Activated naive CD8-positive, alpha-beta T cell (primary cell): Measurements from ENCODE around the gene ZNF213.
"Not testable (repeated sequence)": the region's sequence is repeated elsewhere in the genome, so short reads cannot be mapped to it uniquely, and the experiment has no call there.

Experiments used
- H3K27ac Mint-ChIP-seq: one replicate; pipeline ENCODE4 v1.8.0; 2021; ENCODE audit warnings: mixed read lengths
- H3K27me3 Mint-ChIP-seq: one replicate; pipeline ENCODE4 v1.8.0; 2021; ENCODE audit warnings: mixed read lengths
- H3K36me3 Mint-ChIP-seq: one replicate; pipeline ENCODE4 v1.8.0; 2021; ENCODE audit warnings: mixed read lengths
- H3K4me1 Mint-ChIP-seq: one replicate; pipeline ENCODE4 v1.8.0; 2021; ENCODE audit warnings: low read depth, mixed read lengths
- H3K4me3 Mint-ChIP-seq: one replicate; pipeline ENCODE4 v1.8.0; 2021; ENCODE audit warnings: mild to moderate bottlenecking, mixed read lengths
- H3K9me3 Mint-ChIP-seq: one replicate; pipeline ENCODE4 v1.8.0; 2021; ENCODE audit warnings: low read depth, mixed read lengths

ZNF213 gene

GRCh38 chr16:3137267-3137666 is 2.4 kb downstream of the ZNF213 start:
- peaks cover 18% of the 10 kb centered on the region for H3K4me1 Mint-ChIP-seq

GRCh38 chr16:3138342-3138741 is 3.5 kb downstream of the ZNF213 start:
- H3K4me3 Mint-ChIP-seq: no peak overlapping the region
- no peaks in the 10 kb centered on the region for H3K9me3 Mint-ChIP-seq
- H3K27ac Mint-ChIP-seq: no peak overlapping the region

More at GRCh38 chr16:3137267-3137666, 2.4 kb downstream of the ZNF213 start:
- no peaks in the 10 kb centered on the region for H3K27me3 Mint-ChIP-seq
- no peak overlapping the region for H3K27ac Mint-ChIP-seq
- no peaks in the 10 kb centered on the region for H3K9me3 Mint-ChIP-seq
- H3K4me3 Mint-ChIP-seq: no peak overlapping the region
- H3K36me3 Mint-ChIP-seq: peaks cover 3% of the 10 kb centered on the region

GRCh38 chr16:3138823-3139426 is 4.1 kb downstream of the ZNF213 start:
- Mint-ChIP-seq H3K9me3 (no peaks in the 10 kb centered on the region), H3K27ac (no peak overlapping the region), H3K27me3 (no peaks in the 10 kb centered on the region), H3K36me3 (peaks cover 6% of the 10 kb centered on the region), H3K4me1 (peaks cover 10% of the 10 kb centered on the region), H3K4me3 (no peak overlapping the region)

More at GRCh38 chr16:3138342-3138741, 3.5 kb downstream of the ZNF213 start:
- peaks cover 6% of the 10 kb centered on the region for H3K36me3 Mint-ChIP-seq
- H3K27me3 Mint-ChIP-seq: no peaks in the 10 kb centered on the region
- H3K4me1 Mint-ChIP-seq: peaks cover 13% of the 10 kb centered on the region

GRCh38 chr16:3139561-3139960 is 4.7 kb downstream of the ZNF213 start:
- not testable (repeated sequence) for H3K27ac Mint-ChIP-seq, H3K4me3 Mint-ChIP-seq, H3K4me1 Mint-ChIP-seq, H3K27me3 Mint-ChIP-seq, H3K36me3 Mint-ChIP-seq, H3K9me3 Mint-ChIP-seq

- Mint-ChIP-seq H3K27ac (no peak overlapping the region), H3K27me3 (no peaks in the 10 kb centered on the region), H3K36me3 (peaks cover 6% of the 10 kb centered on the region), H3K4me1 (peaks cover 4% of the 10 kb centered on the region), H3K4me3 (no peak overlapping the region), H3K9me3 (no peaks in the 10 kb centered on the region)
Measured at GRCh38 chr16:3140603-3141427, 6.0 kb downstream of the ZNF213 start.

- Mint-ChIP-seq H3K27ac (no peak overlapping the region), H3K36me3 (peaks cover 6% of the 10 kb centered on the region), H3K4me3 (no peak overlapping the region), H3K27me3 (no peaks in the 10 kb centered on the region), H3K9me3 (no peaks in the 10 kb centered on the region), H3K4me1 (no peaks in the 10 kb centered on the region)
Measured at GRCh38 chr16:3141781-3142311, 7.0 kb downstream of the ZNF213 start.

- Mint-ChIP-seq H3K27me3 (no peaks in the 10 kb centered on the region), H3K4me1 (no peaks in the 10 kb centered on the region), H3K9me3 (no peaks in the 10 kb centered on the region), H3K36me3 (peaks cover 6% of the 10 kb centered on the region), H3K4me3 (no peak overlapping the region), H3K27ac (no peak overlapping the region)
Measured at GRCh38 chr16:3142327-3142726, 7.5 kb downstream of the ZNF213 start.

- Mint-ChIP-seq H3K4me1 (no peaks in the 10 kb centered on the region), H3K36me3 (peaks cover 6% of the 10 kb centered on the region), H3K27me3 (no peaks in the 10 kb centered on the region), H3K9me3 (no peaks in the 10 kb centered on the region), H3K27ac (no peak overlapping the region), H3K4me3 (no peak overlapping the region)
Measured at GRCh38 chr16:3142770-3143169, 7.9 kb downstream of the ZNF213 start.

GRCh38 chr16:3143189-3143588 is 8.4 kb downstream of the ZNF213 start:
- H3K4me3 Mint-ChIP-seq: no peak overlapping the region
- no peak overlapping the region for H3K27ac Mint-ChIP-seq
- H3K9me3 Mint-ChIP-seq: no peaks in the 10 kb centered on the region
- peaks cover 6% of the 10 kb centered on the region for H3K36me3 Mint-ChIP-seq
- H3K4me1 Mint-ChIP-seq: no peaks in the 10 kb centered on the region
- H3K27me3 Mint-ChIP-seq: no peaks in the 10 kb centered on the region

- Mint-ChIP-seq H3K27me3 (no peaks in the 10 kb centered on the region), H3K27ac (no peak overlapping the region), H3K36me3 (peaks cover 6% of the 10 kb centered on the region), H3K9me3 (no peaks in the 10 kb centered on the region), H3K4me1 (no peaks in the 10 kb centered on the region), H3K4me3 (no peak overlapping the region)
Measured at GRCh38 chr16:3143598-3144320, 8.9 kb downstream of the ZNF213 start.

GRCh38 chr16:3144321-3144983 is 9.6 kb downstream of the ZNF213 start:
- H3K4me1 Mint-ChIP-seq: no peaks in the 10 kb centered on the region
- peaks cover 4% of the 10 kb centered on the region for H3K36me3 Mint-ChIP-seq
- H3K27me3 Mint-ChIP-seq: no peaks in the 10 kb centered on the region
- H3K9me3 Mint-ChIP-seq: no peaks in the 10 kb centered on the region
- no peak overlapping the region for H3K27ac Mint-ChIP-seq
- H3K4me3 Mint-ChIP-seq: no peak overlapping the region

- no peaks in the 10 kb centered on the region for H3K27me3 Mint-ChIP-seq
- H3K9me3 Mint-ChIP-seq: no peaks in the 10 kb centered on the region
- no peak overlapping the region for H3K27ac Mint-ChIP-seq
- peaks cover 2% of the 10 kb centered on the region for H3K4me1 Mint-ChIP-seq
- peaks cover 4% of the 10 kb centered on the region for H3K36me3 Mint-ChIP-seq
- H3K4me3 Mint-ChIP-seq: no peak overlapping the region
Measured at GRCh38 chr16:3145151-3145550, 10.3 kb downstream of the ZNF213 start.

- peaks cover 4% of the 10 kb centered on the region for H3K36me3 Mint-ChIP-seq
- no peak overlapping the region for H3K27ac Mint-ChIP-seq
- peaks cover 3% of the 10 kb centered on the region for H3K4me1 Mint-ChIP-seq
- no peak overlapping the region for H3K4me3 Mint-ChIP-seq
- no peaks in the 10 kb centered on the region for H3K27me3 Mint-ChIP-seq
- H3K9me3 Mint-ChIP-seq: no peaks in the 10 kb centered on the region
Measured at GRCh38 chr16:3145660-3146059, 10.8 kb downstream of the ZNF213 start.

GRCh38 chr16:3147046-3147756 is 12.4 kb downstream of the ZNF213 start:
- H3K4me1 Mint-ChIP-seq: peaks cover 11% of the 10 kb centered on the region
- no peak overlapping the region for H3K4me3 Mint-ChIP-seq
- peaks cover 3% of the 10 kb centered on the region for H3K36me3 Mint-ChIP-seq
- no peaks in the 10 kb centered on the region for H3K27me3 Mint-ChIP-seq
- no peak overlapping the region for H3K27ac Mint-ChIP-seq
- no peaks in the 10 kb centered on the region for H3K9me3 Mint-ChIP-seq
